GM23248 (cell line): ENCODE measurements around the gene KRT84.

Experiments
- EZH2 ChIP-seq: fragments of 200-600 bp; sonication (generic); IDR thresholded peaks from 2 replicates; pipeline ENCODE4 v1.6.1; 2018; ENCODE audit warnings: antibody characterized with exemption, mild to moderate bottlenecking; ENCODE audit not compliant: insufficient read depth, poor library complexity, severe bottlenecking
- EZH2phosphoT487 ChIP-seq: fragments of 200-600 bp; sonication (generic); IDR thresholded peaks from 2 replicates; pipeline ENCODE4 v1.6.1; 2018; ENCODE audit warnings: antibody characterized with exemption, moderate library complexity, mild to moderate bottlenecking, low read depth; ENCODE audit not compliant: insufficient read depth

GRCh38 chr12:52358575-52359350, 26.7 kb downstream of the KRT84 start:
- no peak for TF ChIP-seq EZH2
- TF ChIP-seq EZH2phosphoT487, result no peak
